GM12891 (cell line): ENCODE data around the gene BBC3.

ENCODE experiments used
- PAX5 ChIP-seq: IDR thresholded peaks from 2 replicates; pipeline ENCODE4 v1.6.1; 2011; ENCODE audit warnings: low read length, moderate library complexity, mild to moderate bottlenecking; ENCODE audit not compliant: insufficient read depth, severe bottlenecking
- POLR2A ChIP-seq: IDR thresholded peaks from 2 replicates; pipeline ENCODE4 v1.6.1; 2011; ENCODE audit warnings: low read depth, low read length, control low read depth
- POLR2AphosphoS5 ChIP-seq: IDR thresholded peaks from 2 replicates; pipeline ENCODE4 v1.6.1; 2011; ENCODE audit warnings: low read depth, low read length, control low read depth
- TAF1 ChIP-seq: IDR thresholded peaks from 2 replicates; pipeline ENCODE4 v1.6.1; 2011; ENCODE audit warnings: low read depth, low read length, control low read depth

GRCh38 chr19:47266401-47266941, 35.5 kb upstream of the BBC3 start:
- TF ChIP-seq POLR2A = no peak
- no peak for TF ChIP-seq TAF1
- TF ChIP-seq POLR2AphosphoS5 = no peak
- no peak for TF ChIP-seq PAX5
